ENCODE data around the gene RAD50. TPM values are rescaled to one million over a fixed set of nuclear protein-coding genes. Genes with fewer than 3 reads are reported as not detected.

The RAD50 gene
- total RNA-seq, 4 donors from 2014 or later, result 13.6 to 25.2 (median 20.4) TPM

GRCh38 chr5:132663771-132664695 lies 107.3 kb downstream of the RAD50 start:
- H3K27me3 ChIP-seq, result peaks cover 0 to 6% (median 0%) of the 10 kb centered on the region in 4 donors
- no peak overlapping the region for H3K27ac ChIP-seq
- intact Hi-C loops (cut with DNase I), result no loop called here
- DNase-seq, result no peak
- 70 to 74% methylated on average over 8 to 11 of the region's 13 CpGs for WGBS, 2 donors
- TF ChIP-seq POLR2A (IDR thresholded peaks at IDR 0.05) (no peak), CTCF (IDR thresholded peaks at IDR 0.05) (no peak)
- H3K36me3 ChIP-seq, result no peaks in the 10 kb centered on the region
- H3K9me3 ChIP-seq, result no peaks in the 10 kb centered on the region
- H3K4me1 ChIP-seq, result no peaks in the 10 kb centered on the region
- H3K4me3 ChIP-seq, result no peak overlapping the region

GRCh38 chr5:132664696-132665209 lies 108.0 kb downstream of the RAD50 start:
- intact Hi-C loops (cut with DNase I), result no loop called here
- H3K4me3 ChIP-seq, result no peak overlapping the region
- 96 to 97% methylated on average over 6 of the region's 9 CpGs for WGBS, 2 donors
- no peaks in the 10 kb centered on the region for H3K4me1 ChIP-seq
- no peaks in the 10 kb centered on the region for H3K36me3 ChIP-seq
- H3K9me3 ChIP-seq, result no peaks in the 10 kb centered on the region
- TF ChIP-seq POLR2A (IDR thresholded peaks at IDR 0.05) (no peak), CTCF (IDR thresholded peaks at IDR 0.05) (no peak)
- H3K27ac ChIP-seq, result no peak overlapping the region
- no peak for DNase-seq
- peaks cover 0 to 6% (median 0%) of the 10 kb centered on the region in 4 donors for H3K27me3 ChIP-seq

GRCh38 chr5:132665574-132666080 lies 108.8 kb downstream of the RAD50 start:
- no peaks in the 10 kb centered on the region for H3K9me3 ChIP-seq
- H3K36me3 ChIP-seq, result no peaks in the 10 kb centered on the region
- H3K27me3 ChIP-seq, result peaks cover 0 to 6% (median 0%) of the 10 kb centered on the region in 4 donors
- DNase-seq, result no peak
- TF ChIP-seq POLR2A (IDR thresholded peaks at IDR 0.05) (no peak), CTCF (IDR thresholded peaks at IDR 0.05) (no peak)
- intact Hi-C loops (cut with DNase I), result no loop called here
- H3K27ac ChIP-seq, result no peak overlapping the region
- no peak overlapping the region for H3K4me3 ChIP-seq
- 79 to 91% methylated on average over 21 of the region's 21 CpGs for WGBS, 2 donors
- H3K4me1 ChIP-seq, result no peaks in the 10 kb centered on the region

GRCh38 chr5:132666310-132667123 lies 109.7 kb downstream of the RAD50 start:
- TF ChIP-seq POLR2A (IDR thresholded peaks at IDR 0.05) (no peak), CTCF (IDR thresholded peaks at IDR 0.05) (no peak)
- H3K9me3 ChIP-seq, result no peaks in the 10 kb centered on the region
- peaks cover 0 to 6% (median 0%) of the 10 kb centered on the region in 4 donors for H3K27me3 ChIP-seq
- no peaks in the 10 kb centered on the region for H3K36me3 ChIP-seq
- H3K27ac ChIP-seq, result no peak overlapping the region
- 87% methylated on average over 11 to 14 of the region's 16 CpGs for WGBS, 2 donors
- no peak overlapping the region for H3K4me3 ChIP-seq
- intact Hi-C loops (cut with DNase I), result no loop called here
- H3K4me1 ChIP-seq, result no peaks in the 10 kb centered on the region
- no peak for DNase-seq
